Measurements from ENCODE around the gene CDH4.

The CDH4 gene

DNA sequence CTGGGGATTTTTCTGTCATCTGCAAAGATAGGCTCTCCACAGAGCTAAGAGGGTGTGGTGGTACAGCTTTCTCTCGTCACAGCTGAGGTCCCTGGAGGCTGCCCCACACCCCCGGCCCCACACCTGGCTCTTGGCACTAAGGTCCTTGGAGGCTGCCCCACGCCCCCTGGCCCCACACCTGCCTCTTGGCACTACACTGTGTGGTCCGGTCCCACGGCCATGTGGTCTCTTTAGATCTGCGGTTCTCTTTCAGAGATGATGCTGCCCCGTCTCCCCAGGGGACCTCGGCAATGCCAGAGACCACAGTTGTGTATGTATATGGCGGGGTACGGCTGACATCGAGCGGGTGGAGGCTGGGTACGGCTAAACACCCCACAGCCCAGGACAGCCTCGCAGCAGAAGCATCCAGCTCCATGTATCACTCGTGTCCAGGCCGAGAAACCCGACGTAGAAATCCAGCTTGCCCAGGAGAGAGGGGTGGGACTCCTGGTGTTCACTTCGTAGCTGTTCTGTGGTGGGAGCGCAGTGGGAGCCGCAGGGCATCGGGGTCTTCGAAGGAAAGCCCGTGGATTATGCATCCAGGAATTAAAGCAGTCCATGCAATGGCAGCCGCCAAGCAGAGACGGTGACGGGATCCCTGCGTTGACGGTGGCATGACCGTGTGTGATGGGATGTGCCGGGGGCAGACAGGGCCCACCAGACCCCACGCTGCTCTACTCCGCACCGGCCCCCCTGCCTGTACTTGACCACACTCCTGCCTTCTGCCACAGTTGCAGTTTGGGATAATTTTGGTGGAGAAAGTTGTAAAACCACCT lies 292.1 kb downstream of the CDH4 start:
- no peak for DNase-seq

DNA sequence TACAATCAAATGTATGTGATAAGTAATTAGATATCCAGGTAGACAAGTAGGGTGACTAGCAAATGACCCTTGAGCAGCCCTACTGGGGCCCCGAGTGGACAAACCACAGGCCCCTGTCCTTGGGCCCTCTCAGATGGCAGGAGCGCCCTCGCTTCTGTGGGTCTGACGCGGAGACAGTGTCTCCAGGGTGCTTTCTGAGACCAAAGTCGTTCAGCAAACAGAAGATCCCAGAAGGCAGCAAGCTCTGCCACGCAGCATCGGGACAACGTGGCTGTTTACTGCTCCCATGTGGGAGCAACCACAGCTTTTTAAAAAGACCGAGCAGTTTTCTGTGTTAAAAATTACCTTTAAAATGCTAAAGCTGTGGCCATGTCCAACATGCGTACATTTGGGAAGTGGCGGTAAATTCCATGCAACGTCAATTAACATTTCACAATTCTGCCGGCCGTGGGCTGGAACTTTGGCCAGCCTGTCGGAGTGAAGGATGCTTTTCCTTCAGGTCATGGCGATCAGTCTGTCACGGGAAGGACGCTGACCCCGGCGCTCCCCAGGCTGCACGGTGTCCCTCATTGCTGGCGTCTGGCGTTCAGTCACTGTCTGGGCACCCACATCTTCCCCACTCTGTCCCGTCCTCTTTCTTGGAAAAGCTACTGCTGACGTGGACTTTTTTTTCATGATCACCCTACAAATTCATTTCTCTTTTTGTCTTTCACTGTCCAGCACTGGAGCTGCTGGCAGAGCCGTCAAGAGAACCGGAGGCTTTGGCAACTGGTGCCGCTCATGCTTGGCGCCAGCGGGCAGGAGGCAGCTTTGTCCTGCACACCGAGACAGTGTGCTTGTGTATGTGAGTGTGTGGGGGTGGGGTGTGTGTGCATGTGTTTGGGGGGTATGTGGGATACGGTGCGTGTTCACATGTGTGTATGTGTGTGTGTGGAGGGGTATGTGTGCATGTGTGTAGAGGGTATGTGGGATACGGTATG lies 293.1 kb downstream of the CDH4 start:
- no peak for DNase-seq

DNA sequence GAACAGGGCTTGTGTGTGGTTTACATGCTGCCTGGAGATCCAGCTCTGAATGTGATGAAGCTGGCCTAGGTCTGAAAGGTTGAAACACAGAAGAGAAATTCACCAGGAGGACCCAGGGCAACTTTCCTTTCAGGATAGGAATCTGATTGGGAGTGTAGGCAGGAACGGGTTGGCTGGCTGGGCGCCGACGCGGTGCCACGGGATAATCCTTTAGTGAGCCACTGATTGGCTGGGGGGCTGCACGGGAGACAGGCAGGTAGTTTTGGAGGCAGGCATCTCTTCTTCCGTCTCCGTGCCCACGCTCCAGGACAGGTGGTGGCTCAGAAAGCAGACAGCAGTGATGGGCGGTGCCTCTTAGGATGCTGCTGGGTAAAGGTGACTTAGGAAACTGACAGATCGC lies 294.6 kb downstream of the CDH4 start:
- DNase-seq = no peak

DNA sequence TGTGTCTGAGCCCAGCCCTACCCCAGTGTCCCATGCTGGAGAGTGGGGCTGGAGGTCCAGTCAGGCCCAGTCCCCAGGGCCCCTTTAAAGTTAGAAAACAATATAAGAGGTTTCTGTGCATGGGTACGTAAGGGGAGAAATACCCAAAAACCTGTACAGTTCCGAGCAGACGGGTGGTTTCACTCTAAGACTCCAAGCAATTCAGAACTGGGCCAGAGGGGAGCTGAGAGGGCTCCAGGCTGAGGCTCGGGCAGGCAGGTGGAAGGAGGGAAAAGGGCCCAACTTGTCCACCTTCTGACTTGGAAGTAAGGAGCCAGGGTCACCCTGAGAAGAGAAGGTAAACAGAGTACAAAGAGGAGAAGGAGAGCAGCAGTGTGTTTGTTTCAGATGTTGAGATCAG lies 296.0 kb downstream of the CDH4 start:
- no peak for DNase-seq

DNA sequence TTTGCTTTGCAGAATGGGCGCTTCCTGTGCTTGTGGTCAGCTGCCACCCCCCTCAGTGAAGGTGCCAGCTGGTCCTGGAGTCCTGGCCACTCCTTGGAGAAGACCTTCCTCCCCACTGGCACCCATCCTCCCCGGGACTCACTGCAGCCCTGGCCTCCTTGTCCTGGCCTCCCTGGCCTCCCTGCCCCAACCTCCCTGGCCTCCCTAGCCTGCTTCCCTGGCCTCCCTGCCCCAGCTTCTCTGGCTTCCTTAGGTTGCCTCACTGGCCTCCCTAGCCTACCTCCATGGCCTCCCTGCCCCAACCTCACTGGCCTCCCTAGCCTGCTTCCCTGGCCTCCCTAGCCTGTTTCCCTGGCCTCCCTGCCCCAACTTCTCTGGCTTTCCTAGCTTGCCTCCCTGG lies 297.8 kb downstream of the CDH4 start:
- DNase-seq = no peak

DNA sequence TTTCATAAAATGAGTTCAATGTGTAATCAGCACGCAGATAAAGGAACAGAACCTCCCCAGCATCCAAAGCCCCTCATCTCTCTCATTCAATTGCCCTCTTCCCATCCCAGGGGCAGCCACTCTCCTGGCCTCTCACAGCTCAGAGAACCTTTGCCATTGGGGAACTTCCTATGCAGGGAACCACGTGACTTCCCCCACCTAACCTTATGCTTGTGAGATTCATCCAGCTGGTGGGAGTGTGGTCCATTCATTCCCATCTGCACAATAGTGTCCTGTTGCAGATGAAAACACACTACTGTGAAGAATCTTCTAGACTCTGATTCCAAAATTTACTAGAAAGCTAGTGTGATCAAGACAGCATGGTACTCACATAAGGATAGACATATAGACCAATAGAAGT lies 299.3 kb downstream of the CDH4 start:
- DNase-seq = no peak

DNA sequence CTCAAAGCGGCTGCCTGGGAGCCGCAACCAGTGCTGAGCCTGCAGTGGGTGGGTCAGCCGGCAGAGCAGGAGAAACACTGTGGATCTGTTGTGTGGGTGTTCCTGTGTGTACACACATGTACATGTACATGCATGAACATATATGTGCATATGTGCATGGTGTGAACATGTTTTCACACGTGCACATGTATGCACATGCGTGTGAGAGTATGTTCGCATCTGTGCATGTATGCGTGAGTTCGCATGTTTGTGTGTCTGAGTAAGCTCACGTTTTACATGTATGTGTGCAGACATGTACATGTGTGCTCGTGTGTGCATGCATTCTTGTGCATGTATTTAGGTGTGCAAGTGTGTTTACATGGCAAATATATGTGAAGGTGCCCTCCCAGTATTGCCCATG lies 302.6 kb downstream of the CDH4 start:
- no peak for DNase-seq

DNA sequence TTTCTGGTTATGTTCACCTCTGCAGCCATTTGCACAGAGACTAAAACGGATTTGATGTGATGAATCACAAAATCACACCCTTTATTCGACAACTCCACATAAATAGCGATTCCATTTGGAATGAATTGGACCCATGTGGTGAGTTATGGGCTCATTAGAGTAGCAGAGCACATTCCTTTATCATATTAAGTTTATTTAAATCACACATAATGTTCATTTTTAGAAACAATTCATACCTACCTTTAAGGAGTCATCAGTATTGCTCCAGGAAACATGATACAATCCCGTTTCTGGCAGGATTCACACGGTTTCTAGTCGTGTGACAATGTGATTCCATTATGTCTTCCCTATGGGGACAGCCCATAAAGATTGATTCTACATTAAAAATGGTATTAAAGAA lies 303.5 kb downstream of the CDH4 start:
- DNase-seq = no peak

DNA sequence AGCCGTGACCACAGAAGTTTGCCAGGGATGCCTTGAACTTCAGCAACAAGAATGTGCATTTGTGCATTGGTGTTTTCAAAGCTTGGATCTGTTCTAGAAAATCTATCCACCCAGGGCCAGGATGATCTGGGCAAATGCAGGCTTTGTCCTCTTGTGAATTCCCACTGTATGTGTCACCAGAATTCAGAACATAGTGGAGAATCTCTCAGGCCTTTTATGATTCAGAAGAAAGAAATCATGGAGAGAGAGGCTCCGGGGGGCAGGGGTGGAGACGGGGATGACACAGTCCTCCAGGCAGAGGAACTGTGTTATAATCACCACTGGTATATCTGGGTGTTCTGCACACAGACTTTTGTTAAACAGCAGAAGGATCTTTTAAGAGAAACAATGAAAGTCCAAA lies 304.1 kb downstream of the CDH4 start:
- no peak for DNase-seq

DNA sequence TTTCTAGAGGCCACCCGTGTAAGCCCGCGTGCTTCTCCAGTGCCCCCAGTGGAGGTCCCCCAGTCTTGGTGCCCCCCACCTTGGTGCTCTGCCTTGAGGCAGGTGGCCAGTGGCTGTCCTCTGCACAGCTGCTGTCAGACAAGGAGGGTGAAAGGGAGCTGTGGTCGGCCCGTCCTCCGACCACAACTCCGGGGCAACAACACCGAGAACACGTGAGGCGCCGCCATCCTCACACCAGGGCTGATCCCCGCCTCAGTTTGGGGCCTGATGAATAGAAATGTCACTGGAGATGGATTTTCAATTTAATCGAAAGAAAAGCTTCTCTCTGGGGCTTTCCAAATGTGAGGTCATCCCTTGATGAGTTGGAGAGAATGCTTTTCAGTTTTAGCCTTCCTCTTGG lies 304.6 kb downstream of the CDH4 start:
- DNase-seq = no peak

DNA sequence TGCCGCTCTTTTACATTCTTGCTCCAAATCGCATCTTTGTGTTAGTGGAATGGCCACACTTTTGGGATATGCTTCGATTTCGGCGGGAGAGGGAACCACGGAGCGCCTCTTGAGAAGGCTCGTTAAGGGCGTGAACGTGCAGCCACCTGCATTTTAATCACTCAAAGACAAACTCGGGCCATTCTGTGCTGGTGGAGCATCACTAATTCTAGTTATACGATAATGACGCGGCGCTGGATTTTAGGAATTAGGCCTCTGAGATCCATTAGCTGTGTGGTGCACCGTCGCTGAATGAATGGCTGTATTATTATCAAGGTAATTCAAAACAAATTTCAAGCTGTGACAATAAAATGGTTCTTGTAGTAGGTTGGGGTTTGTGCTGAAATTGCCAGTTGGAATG lies 305.6 kb downstream of the CDH4 start:
- no peak for DNase-seq

DNA sequence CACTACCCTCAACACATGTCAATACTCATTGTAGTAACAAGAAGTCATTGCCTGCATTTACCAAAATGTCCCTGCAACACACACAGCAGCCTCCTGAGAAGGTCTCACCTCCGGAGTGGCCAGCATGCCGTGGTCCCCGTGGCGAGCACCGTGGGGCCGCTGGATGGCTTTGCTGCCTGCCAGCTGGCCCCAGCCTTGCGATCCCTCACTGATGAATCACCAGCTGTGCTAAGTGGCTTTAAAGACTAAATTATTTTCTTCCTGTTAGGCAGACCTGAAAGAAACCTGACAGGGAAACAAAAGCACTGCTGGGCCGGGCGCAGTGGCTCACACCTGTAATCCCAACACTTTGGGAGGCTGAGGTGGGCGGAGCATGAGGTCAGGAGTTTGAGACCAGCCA lies 306.7 kb downstream of the CDH4 start:
- DNase-seq = no peak

DNA sequence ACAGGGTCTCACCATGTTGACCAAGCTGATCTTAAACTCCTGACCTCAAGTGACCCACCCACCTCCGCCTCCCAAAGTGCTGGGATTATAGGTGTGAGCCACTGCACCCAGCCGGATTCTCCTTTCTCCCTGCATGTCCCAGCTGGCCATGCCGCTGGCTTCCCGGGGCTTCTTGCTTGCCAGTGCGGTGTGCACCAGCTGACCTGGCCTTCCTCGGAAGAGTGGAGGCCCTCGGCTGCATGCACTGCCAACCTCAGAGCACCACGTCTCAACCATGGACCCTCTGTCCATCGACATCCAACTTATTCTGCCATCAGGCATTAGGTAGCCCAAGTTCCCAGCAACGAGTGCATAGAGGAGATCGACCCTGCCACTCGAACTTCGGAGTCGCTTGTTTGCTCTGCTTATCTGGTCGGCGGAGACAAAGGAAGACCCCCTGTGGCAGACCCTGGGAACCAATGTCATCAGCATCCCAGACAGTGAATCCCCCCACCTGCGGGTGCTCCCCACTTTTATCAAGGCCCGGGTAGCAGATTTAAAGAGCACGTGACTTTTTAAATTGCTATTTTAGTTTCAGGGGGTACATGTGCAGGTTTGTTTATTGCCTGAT lies 307.8 kb downstream of the CDH4 start:
- DNase-seq = no peak

DNA sequence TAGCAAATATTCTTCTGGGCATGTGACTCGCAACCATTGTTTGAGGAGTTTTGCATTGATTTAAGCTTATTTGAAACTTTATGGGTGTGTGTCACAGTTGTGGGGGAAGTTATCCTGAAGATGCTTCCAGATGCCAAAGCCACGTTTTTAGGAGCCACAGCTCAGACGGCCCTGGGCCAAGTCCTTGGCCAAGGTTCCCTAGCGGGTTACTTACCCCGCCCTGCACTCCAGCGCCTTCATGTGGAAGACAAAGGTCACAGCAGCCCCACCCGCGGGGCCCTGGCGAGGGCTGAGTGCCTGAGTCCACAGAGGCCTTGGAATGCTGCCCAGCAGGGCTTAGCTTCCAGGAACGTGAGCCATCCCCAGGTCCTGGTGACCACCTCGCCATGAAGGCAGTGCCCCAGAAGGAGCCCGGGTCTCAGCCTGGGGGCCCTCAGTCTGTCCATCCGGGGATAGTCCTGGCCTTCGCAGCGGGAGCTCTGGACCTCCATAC lies 308.3 kb downstream of the CDH4 start:
- no peak for DNase-seq

DNA sequence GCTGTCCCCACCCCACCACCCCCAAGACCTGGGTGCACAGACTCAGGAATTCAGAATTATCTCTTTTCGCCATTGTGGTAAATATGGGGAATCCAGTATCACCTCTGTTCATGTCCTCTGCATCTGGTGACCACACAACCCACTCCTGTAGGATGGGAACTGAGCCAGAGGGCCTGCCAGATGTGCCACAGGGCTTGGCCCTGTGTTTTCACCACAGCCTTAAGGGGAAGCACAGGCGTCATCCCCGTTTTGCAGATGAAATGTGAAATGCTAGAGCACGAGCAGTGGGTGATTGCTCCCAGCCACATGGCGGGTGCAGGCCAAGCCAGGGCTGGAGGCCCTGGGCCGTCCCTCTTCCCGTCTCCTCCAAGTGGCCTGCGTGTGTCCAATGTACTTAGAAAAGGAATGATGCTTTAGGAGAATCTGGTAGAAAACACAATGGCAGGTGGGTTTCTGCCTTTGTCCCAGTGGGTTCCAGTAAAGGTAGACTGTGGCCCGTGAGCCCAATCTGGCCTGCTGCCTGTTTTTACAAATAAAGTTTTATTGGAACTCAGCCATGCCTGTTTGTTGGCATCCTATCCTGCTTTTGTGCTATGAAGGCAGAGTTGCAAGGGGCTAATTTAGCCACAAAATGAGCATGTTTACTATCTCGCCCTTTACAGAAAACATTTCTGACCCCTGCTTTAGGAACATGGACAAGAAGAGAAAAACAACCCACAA lies 309.2 kb downstream of the CDH4 start:
- no peak for DNase-seq

DNA sequence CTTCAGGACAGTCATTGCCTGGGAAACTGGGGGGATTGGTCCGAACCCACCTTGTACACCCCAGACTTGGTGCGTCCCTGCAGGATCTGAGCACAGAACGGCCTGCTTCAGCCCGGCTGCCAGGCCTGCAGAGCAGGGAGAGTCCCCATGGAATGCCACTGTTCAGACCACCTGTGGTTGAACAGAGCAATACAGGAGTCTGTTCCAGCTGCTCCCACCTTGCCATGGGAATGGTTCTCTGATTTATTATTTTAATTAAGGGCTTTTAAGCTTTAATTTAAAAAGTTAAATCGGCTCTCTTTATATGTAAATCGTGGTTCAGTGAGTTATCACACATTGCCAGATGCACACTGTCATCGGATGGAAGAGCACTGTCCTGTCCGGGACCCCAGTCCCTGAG lies 310.4 kb downstream of the CDH4 start:
- DNase-seq = no peak

DNA sequence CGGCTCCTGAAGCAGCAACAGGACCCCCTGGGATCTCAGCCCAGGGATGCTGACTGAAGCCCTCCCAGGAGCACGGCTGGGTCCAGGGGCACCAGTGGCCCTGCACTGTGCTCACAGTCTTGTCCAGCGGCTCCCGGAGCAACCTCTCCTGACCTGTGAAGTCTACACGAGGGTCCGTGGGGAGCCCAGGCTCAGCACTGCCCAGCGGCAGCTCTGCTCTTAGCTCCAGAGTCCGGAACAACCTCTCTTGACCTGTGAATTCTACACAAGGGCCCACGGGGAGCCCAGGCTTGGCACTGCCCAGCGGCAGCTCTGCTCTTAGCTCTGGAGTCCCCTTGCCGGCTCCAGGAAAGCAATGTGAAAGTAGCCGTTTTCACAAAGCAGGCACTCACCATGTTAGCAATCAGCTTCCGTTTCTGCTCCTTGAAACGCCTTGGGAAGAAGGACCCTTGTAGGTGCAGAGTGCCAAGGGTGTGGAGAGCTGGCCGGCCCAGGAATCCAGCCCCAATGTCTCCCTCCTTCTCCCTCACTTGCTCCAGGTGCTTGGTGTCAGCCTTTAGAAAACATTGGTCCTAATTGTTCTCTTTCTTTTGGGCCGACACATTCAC lies 310.9 kb downstream of the CDH4 start:
- no peak for DNase-seq

DNA sequence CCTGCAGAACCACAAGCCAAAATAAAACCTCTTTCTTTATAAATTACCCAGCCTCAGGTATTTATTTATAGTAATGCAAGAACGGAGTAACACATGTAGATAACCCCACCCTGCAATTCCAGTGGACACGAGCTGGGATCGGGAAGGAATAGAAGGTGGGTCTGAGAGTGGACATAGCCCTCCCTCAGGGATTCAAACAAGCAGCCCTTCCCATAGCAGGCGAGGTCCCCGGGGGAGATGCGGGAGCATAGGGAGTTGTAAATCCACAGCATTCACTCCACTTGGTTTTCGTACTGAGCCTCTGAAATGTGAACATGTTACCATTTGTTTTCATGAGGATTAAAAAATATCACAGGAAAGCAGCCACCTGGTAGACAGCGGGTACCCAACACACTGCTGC lies 312.6 kb downstream of the CDH4 start:
- DNase-seq = no peak

DNA sequence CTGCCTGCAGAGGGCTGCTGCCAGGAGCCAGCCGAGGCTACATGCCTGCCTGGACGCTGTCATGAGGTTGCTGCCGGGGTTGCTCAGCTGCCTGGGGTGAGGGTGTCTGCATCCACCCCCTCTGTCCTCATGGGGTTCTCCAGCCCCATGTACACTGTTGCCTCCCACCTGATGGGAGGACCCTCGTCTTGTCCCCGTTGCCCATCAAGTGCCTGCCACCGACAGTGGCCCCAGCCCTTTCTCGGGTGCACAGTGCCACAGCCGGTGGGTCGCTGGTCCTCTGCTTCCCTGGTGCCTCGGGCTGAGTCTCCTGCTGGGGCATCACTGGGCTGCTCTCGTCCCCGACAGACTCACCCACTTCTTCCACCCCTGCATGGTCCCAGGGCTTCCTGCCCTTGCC lies 313.7 kb downstream of the CDH4 start:
- DNase-seq = no peak

DNA sequence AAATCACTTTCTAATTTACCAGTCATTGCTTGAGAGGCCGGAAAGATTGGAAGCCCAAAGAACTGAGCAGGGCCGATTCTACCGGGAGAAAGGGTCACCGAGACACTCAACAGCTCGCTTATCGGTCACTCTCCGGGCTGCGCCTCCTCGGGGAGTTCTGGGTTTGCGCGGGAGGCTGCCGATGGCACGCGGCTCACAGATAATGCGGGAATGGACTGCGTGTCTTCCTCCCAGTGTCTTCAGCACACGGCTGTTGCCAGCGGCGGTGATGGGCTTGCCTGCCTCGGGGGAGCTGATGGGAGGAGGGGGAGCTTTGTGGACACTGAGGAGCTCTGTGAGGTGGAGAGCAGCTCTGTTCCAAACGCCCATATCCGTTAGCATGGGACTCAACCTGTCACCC lies 314.6 kb downstream of the CDH4 start:
- no peak for DNase-seq

DNA sequence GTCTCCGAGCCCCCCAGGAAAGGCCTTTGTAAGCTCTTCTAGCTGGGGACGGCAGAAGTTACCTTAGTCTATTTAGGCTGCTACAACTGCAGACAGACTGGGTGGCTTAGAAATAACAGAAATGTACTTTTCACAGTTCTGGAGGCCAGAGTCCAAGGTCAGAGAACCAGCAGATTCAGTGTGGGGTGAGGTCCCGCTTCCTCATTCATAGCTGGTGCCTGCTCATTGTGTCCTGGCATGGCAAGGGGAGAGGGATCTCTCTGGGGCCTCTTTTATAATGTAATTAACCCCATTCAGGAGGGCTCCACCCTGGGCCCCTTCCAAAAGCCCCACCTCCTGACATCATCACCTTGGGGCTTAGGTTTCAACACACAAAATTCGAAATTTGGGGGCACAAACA lies 315.1 kb downstream of the CDH4 start:
- no peak for DNase-seq

DNA sequence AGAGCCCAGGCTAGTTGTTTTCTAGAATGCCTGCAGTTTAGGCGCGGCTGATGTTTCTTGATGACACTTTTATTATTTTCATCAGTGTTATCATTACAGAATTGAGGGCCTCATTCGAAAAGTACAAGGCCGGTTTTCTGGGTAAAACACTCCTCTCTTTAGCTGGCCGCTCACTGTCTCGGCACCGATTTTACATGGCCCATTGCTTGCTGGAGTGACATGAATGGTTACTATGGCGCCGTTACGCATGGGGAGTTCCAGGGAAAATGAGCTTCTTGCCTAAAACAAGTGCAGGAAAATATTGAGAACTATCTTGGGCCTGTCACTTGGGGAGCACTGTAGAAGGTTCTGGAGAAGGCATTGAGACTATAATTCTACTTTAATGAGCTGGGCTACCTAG lies 317.8 kb downstream of the CDH4 start:
- no peak for DNase-seq

Measured in CD4-positive, alpha-beta T cell treated with Interleukin-15 for 1 hour (primary cell).